ENCODE measurements around the gene ZBTB43. TPM values are rescaled to one million over a fixed set of nuclear protein-coding genes. Genes with fewer than 3 reads are reported as not detected.

The ZBTB43 gene
- total and polyA plus RNA-seq, 10 donors = 1.4 to 19.2 (median 14.1) TPM

- H3K4me3 ChIP-seq = no peak overlapping the region
Observed at GRCh38 chr9:126793686-126794417, 11.0 kb upstream of the ZBTB43 start.

GRCh38 chr9:126794441-126794840 is 10.4 kb upstream of the ZBTB43 start:
- no peak for DNase-seq
- Histone ChIP-seq H3K4me1 (no peaks in the 10 kb centered on the region), H3K4me3 (no peak overlapping the region), H3K9me3 (peaks cover 0 to 18% (median 9%) of the 10 kb centered on the region in 8 donors), H3K27ac (no peak overlapping the region), H3K36me3 (no peaks in the 10 kb centered on the region), H3K27me3 (replicated peaks in 1 of 7) (peaks cover 0 to 54% (median 0%) of the 10 kb centered on the region in 7 donors)
- intact Hi-C loops (cut with DNase I; ENCODE audit: low total_unique reads) = no loop called here
- 83 to 93% (median 86%) methylated on average over 6 of the region's 6 CpGs for WGBS, 5 donors
- TF ChIP-seq CTCF (IDR thresholded peaks at IDR 0.05 in 8 of 11, conservative IDR thresholded peaks at IDR 0.05 in 3 of 11) (no peak), POLR2AphosphoS5 (IDR thresholded peaks at IDR 0.05) (no peak), POLR2A (IDR thresholded peaks at IDR 0.05) (no peak)

More at GRCh38 chr9:126793686-126794417, 11.0 kb upstream of the ZBTB43 start:
- H3K4me1 ChIP-seq = no peaks in the 10 kb centered on the region
- WGBS, 5 donors = 80 to 93% (median 82%) methylated on average over 9 to 10 of the region's 10 CpGs
- TF ChIP-seq POLR2A (IDR thresholded peaks at IDR 0.05) (no peak), POLR2AphosphoS5 (IDR thresholded peaks at IDR 0.05) (no peak), CTCF (IDR thresholded peaks at IDR 0.05 in 8 of 11, conservative IDR thresholded peaks at IDR 0.05 in 3 of 11) (no peak)
- intact Hi-C loops (cut with DNase I; ENCODE audit: low total_unique reads) = no loop called here
- peaks cover 0 to 60% (median 0%) of the 10 kb centered on the region in 7 donors for H3K27me3 ChIP-seq (replicated peaks in 1 of 7)
- H3K27ac ChIP-seq = no peak overlapping the region
- H3K9me3 ChIP-seq = peaks cover 0 to 18% (median 9%) of the 10 kb centered on the region in 8 donors
- H3K36me3 ChIP-seq = no peaks in the 10 kb centered on the region
- no peak for DNase-seq

GRCh38 chr9:126796758-126797157 is 8.1 kb upstream of the ZBTB43 start:
- DNase-seq = no peak
- WGBS, 5 donors = 77 to 86% (median 81%) methylated on average over 4 of the region's 4 CpGs
- intact Hi-C loops (cut with DNase I; ENCODE audit: low total_unique reads) = no loop called here
- no peaks in the 10 kb centered on the region for H3K4me1 ChIP-seq
- no peak for TF ChIP-seq POLR2A (IDR thresholded peaks at IDR 0.05)
- H3K27me3 ChIP-seq (replicated peaks in 1 of 7) = peaks cover 0 to 33% (median 0%) of the 10 kb centered on the region in 7 donors
- no peak overlapping the region for H3K27ac ChIP-seq
- no peaks in the 10 kb centered on the region for H3K36me3 ChIP-seq
- H3K4me3 ChIP-seq = no peak overlapping the region
- peaks cover 0 to 18% (median 9%) of the 10 kb centered on the region in 8 donors for H3K9me3 ChIP-seq

- intact Hi-C loops (cut with DNase I; ENCODE audit: low total_unique reads) = no loop called here
- DNase-seq = no peak
- 78 to 95% (median 82%) methylated on average over 2 of the region's 2 CpGs for WGBS, 5 donors
- Histone ChIP-seq H3K27me3 (replicated peaks in 1 of 7) (peaks cover 0 to 22% (median 0%) of the 10 kb centered on the region in 7 donors), H3K36me3 (no peaks in the 10 kb centered on the region), H3K4me1 (no peaks in the 10 kb centered on the region), H3K4me3 (no peak overlapping the region), H3K27ac (no peak overlapping the region), H3K9me3 (peaks cover 0 to 18% (median 9%) of the 10 kb centered on the region in 8 donors)
- TF ChIP-seq POLR2A (IDR thresholded peaks at IDR 0.05) (no peak), CTCF (IDR thresholded peaks at IDR 0.05 in 8 of 11, conservative IDR thresholded peaks at IDR 0.05 in 3 of 11) (no peak), POLR2AphosphoS5 (IDR thresholded peaks at IDR 0.05) (no peak)
Observed at GRCh38 chr9:126797903-126798302, 6.9 kb upstream of the ZBTB43 start.

Measured in spleen (tissue), 11 donors.